Amygdala (tissue), 56 donors: ENCODE data around the gene PTPRG.

Experiments
- DNase-seq, 56 donors: peaks; one replicate each; lab custom pipeline; 2025; lab: John Stamatoyannopoulos, UW

Gene PTPRG

DNA sequence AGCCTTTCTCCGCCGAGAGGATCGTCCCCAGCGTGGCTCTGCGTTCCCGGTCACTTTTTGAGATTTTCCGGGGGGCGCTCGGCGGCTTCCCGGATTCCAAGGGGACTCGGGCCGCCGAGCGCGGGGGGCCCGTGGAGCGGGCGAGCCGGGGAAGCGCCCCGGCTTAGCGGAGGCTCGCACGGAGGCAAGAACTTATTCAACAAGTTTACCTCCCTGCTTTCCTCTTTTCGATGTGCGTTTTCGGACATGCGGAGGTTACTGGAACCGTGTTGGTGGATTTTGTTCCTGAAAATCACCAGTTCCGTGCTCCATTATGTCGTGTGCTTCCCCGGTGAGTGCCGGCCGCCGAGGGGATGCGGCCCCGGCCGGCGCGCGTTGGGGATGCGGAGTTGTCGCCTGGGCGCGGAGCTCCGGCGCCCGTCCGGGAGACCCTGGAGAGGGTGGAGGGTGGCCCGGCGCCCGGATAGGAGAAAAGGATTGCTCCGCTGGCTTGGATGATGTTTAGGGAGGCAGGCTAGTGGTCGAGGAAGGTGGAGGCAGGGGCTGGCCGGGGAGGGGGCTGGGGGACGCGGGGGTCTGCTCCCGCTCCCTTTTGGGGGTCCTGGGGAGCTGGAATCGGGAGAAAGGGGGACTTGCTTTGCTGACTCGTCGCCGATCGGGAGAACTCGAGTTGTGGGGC is 810 bp downstream of the PTPRG start:
- DNase-seq: peak in 14 of 56 donors; percentile 6 to 47 (median 28)

DNA sequence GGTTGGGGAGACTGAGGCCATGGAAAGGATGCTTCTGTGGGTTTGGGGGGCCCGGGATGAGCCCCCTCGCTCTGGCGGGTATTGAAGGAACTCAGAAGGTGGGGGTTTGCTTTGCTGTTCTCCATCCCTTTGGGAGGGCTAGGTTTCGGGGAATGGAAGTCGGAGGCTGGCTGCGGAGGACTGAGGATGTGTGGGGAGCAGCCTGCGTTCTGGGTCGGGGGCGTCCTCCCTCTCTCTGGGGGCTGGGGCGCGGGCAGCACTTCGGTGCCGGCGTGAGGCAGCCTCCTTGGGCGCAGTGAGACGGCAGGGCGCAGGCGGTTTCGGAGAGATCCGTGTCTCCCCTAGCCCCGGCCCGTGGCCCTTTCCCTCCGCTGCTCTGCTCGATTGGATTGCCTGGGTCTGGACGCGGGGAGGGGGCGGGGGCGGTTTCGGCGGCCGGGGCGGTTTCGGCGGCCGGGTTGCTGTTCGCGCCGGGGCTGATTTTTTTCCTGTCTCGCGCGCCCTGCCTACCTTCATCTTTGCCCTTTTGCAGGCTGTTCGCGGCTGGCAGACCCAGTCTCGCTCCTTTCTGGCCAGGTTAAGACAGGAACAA is 1.4 kb downstream of the PTPRG start:
- DNase-seq: peak in 17 of 56 donors; percentile 2 to 41 (median 24)

DNA sequence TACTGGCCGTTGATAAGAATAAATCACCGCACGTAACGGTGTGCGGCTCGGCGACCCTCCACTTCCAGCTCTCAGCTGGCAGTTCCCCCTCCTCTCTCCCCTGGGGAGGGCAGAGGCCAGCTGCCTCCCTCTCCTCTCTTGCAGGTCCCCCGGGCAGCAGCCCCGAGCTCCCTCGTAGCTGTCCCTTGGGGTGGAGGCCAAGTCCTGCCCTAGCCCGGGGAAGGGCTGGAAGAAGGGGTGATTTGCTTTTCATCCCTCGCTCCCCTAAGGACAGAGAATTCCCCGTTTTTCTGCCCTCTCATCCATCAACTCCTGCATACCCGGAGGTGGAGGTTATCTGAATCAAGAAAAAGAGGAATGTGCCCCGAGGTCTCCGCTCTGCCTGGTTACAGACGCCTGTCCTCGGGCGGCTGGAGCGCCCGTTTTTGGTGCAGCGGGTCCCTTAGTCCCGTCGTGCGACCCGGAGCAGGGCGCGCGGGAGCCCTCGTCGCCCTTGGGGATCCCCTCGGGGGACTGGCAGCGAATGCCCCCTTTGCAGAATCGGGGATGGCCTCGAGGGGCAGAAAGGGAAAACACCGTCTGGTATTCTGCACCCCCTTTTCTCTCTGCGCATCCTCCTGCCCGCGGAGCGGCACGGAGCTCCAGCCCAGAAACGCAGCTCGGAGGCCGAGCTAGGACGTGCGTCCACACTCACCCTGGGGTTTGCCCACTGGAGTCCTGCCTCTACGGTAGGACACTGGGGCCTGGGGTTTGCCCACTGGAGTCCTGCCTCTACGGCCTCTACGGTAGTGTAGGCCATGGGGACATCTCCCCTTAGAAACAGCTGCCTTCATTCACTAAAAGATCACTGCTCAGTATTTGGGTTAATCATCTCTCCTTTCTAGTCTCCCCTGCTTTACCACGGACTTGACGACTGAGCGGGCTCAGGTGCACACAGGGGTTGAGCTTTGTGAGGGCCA is 2.2 kb downstream of the PTPRG start:
- DNase-seq: peak in 15 of 56 donors; percentile 2 to 44 (median 21)

DNA sequence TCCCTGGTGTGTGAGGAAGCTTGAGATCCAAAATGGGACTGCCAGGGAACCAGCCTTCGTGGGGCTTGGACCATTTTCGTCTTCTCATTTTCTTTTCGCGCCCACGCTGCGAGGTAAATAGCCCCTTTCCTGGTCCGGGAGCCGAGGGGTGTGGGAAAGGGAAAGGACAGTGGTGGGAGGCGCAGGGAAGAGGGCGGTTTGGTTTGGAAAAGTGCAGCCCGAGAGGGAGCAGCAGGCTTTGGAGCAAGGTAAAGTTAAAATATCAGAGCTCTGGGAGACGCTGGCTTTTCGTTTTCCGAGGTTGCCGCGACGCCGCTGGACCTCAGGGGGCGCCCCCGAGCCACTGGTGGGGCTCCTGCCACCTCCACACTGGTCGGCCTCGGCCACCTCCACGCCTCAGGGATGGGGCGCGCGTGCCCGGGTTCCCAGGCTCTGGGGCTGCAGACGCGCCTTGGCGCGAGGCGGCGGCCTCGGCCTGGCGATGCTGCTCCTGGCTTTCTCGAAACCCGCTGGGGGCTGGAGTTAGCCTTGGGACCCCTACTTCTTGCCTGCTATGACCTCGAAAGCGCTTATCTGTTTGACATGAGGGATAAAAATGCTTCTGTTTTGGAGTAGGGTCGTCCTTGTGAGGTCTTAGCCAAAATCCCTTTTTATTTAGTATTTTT is 3.2 kb downstream of the PTPRG start:
- peak in 49 of 56 donors; percentile 7 to 80 (median 49) for DNase-seq

GRCh38 chr3:61565569-61565968 is 4.2 kb downstream of the PTPRG start:
- DNase-seq: no peak

GRCh38 chr3:61568127-61568526 is 6.8 kb downstream of the PTPRG start:
- DNase-seq: no peak

DNA sequence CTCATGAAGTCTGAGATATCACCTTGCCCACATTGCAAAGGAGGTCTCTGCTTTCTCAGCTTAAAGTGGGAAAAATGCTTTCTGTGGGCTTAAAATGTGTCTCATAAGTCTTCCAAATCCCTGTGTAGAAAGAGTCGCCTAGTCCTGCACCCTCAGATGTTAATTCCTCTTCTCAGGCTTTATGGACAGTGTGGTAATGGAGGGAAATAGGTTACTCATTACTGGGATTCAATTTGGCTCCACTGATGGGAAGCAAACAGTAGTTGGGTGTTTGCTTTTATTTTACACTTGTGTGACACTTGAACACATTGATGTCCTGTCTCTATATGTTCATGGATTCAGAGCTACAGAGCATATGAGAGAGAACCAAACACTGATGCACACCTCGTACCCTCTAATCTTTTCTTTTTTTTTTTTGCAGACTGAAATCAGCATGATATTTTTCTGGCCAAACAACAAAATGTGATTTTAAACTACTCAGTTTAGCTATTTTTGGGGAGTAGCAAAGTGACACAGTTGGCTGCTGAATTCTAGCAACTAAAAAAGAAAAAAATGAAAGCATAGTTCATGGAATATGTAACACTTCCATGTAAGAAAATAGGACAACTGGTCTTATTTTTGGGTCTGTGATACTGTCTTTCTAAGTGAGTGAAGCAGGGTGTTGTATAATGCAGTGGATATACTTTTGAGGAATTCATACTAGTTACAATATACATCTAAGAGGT is 8.6 kb downstream of the PTPRG start:
- DNase-seq: no peak

DNA sequence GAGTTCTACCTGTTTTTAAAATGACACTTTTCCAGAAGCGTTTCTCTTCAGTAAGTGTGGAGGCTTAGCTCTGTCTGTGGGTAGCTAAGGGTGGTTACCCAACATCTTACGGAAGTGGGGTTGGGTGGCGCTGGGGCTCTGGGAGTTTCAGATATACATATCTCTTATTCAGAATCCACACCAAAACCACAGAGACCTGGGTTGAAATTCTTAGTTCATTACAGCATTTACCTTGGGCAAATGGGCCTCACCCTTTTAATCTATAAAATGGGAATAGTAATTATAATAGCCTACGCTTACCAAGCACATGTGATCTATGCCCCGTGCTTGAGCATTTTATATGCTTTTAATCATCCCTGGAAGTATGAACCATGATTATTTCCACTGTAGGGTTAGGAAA is 9.4 kb downstream of the PTPRG start:
- no peak for DNase-seq

- no peak for DNase-seq
Measured at GRCh38 chr3:61571516-61572336, 10.4 kb downstream of the PTPRG start.

GRCh38 chr3:61572879-61573278 is 11.5 kb downstream of the PTPRG start:
- no peak for DNase-seq

- DNase-seq: no peak
Measured at GRCh38 chr3:61573441-61573840, 12.1 kb downstream of the PTPRG start.

GRCh38 chr3:61574854-61575253 is 13.5 kb downstream of the PTPRG start:
- DNase-seq: no peak

GRCh38 chr3:61575893-61576292 is 14.5 kb downstream of the PTPRG start:
- no peak for DNase-seq

DNA sequence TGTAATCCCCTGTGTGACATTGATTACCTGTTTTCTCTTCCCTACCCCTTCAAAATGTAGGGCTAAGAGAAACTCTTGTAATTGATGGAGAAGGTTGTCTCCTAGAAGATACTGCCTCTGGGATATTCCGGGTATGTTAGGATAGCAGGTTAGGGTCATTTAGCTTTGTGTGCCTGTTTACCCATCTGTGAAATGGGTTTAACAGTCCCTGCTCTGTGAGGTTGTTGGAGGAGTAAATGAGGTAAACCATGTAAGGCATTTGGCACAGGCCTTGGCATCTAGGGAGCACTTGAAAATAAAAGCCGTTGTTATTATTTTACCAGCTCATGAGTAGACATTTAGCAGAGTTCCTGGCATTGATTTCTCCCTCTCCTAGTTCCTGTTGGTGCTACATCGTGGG is 16.4 kb downstream of the PTPRG start:
- no peak for DNase-seq

DNA sequence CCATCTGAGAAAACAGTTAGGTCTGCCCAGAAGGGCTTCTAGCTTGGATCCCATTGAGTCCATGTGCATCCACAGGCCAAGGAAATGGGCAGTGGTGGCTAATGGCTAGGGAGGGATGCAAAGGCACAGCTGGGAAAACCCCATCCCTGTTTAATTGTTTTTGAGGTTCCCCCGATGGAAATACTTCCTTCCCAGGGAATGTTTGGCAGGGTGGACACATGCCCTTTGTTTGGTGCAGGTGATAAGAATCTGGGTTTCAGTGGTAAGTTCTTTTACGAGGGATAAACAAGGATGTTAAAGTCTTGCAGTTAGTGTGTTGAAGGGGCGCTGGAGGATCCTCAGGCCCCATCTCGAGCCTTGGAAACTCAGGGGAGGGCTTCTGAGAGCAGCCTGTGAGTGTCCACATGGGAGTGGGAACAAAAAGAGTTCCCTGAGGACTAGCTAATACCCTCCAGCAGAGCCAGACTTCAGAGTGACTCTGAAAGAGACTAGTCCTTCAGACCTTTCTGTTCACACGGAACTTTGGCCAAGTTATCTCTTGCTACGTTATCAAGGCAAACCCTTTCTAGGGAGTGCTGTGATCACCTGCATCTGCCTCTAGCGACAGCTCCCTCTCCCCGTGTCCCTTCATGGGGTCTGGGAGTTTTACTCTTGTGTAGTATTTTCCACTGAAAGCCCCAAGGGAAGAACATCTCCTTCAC is 17.4 kb downstream of the PTPRG start:
- DNase-seq: no peak

- DNase-seq: no peak
Measured at GRCh38 chr3:61579685-61580084, 18.3 kb downstream of the PTPRG start.

DNA sequence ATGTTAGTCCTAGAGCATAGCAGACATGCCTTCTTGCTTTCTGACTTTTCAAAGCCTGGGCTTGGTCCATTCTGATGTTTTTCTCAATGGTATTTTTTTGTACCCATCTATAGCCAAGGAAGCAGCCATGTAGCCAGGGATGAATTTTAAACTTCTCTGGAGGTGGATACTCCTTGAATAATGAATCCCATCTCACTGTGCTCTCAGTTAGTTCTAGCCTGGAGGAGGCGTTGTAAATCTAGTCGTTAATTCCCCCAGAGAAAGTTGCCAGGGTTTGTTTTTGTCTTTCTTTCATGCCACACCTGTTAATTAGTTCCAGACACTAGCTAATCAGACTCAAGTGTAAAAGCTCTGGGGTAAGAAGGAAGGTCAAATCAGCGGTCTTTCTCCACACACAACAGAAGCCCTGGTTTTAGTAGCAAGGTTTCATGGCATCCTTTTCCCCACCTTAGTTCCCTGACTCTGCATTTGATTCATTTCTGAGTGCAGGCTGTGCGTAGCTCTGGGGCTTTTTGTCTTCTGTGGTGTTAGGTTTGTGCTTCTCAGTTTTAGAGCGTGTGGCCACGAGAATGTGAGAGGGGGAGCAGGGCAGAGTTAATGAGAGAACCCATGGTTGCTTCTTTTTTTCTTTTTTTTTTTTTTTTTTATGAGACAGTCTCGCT is 19.7 kb downstream of the PTPRG start:
- no peak for DNase-seq

GRCh38 chr3:61582287-61582686 is 20.9 kb downstream of the PTPRG start:
- no peak for DNase-seq
